ENCODE results near the gene RFXAP. TPM values are rescaled to one million over a fixed set of nuclear protein-coding genes. Genes with fewer than 3 reads are reported as not detected.
A peak's percentile ranks its signal among the peaks of the same experiment; 100 is the strongest.

Gene RFXAP
- total RNA-seq, 1 donor from 2014 or later, result 0.53 TPM

- TF ChIP-seq, protein P1, sequence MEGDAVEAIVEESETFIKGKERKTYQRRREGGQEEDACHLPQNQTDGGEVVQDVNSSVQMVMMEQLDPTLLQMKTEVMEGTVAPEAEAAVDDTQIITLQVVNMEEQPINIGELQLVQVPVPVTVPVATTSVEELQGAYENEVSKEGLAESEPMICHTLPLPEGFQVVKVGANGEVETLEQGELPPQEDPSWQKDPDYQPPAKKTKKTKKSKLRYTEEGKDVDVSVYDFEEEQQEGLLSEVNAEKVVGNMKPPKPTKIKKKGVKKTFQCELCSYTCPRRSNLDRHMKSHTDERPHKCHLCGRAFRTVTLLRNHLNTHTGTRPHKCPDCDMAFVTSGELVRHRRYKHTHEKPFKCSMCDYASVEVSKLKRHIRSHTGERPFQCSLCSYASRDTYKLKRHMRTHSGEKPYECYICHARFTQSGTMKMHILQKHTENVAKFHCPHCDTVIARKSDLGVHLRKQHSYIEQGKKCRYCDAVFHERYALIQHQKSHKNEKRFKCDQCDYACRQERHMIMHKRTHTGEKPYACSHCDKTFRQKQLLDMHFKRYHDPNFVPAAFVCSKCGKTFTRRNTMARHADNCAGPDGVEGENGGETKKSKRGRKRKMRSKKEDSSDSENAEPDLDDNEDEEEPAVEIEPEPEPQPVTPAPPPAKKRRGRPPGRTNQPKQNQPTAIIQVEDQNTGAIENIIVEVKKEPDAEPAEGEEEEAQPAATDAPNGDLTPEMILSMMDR (IDR thresholded peaks at IDR 0.05; ENCODE audit: insufficient read depth, low read length, severe bottlenecking), result no peak
- H3K36me3 ChIP-seq (ENCODE audit: control insufficient read depth, insufficient read depth, low read length), result no peaks in the 10 kb centered on the region
- DNase-seq (ENCODE audit: low read depth), result peak; percentile 25
- H3K4me3 ChIP-seq (ENCODE audit: low read depth, low read length), result no peak overlapping the region
- FAIRE-seq, result no peak
- H3K27me3 ChIP-seq (ENCODE audit: control insufficient read depth, insufficient read depth, low read length), result no peaks in the 10 kb centered on the region
Observed at GRCh38 chr13:36870050-36870692, 51.1 kb downstream of the RFXAP start.

- H3K27me3 ChIP-seq (ENCODE audit: control insufficient read depth, insufficient read depth, low read length), result no peaks in the 10 kb centered on the region
- DNase-seq (ENCODE audit: low read depth) (no peak), FAIRE-seq (no peak)
- no peaks in the 10 kb centered on the region for H3K36me3 ChIP-seq (ENCODE audit: control insufficient read depth, insufficient read depth, low read length)
- TF ChIP-seq, protein P1 (IDR thresholded peaks at IDR 0.05; ENCODE audit: insufficient read depth, low read length, severe bottlenecking), result no peak
- H3K4me3 ChIP-seq (ENCODE audit: low read depth, low read length), result no peak overlapping the region
Observed at GRCh38 chr13:36872621-36873020, 53.6 kb downstream of the RFXAP start.

DNA sequence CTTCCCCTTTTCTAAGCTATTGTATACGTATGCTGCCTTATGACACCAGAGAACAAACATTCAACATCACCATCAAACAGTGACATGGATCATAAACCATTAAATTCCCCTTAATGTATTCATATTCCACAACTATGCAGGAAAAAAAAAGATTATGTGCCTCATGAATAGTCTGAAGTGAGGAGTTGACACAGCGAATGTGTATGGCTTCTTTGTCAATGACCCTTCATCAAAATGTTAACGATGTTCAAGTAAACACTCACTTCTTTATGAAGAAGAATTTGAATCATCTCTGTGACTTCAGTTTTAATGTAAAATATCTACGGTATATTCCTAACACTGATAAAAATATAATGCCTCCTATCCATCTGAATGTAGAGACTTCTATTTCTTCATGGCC lies 56.4 kb downstream of the RFXAP start:
- no peak for FAIRE-seq
- TF ChIP-seq, protein P1 (IDR thresholded peaks at IDR 0.05; ENCODE audit: insufficient read depth, low read length, severe bottlenecking), result no peak

DNA sequence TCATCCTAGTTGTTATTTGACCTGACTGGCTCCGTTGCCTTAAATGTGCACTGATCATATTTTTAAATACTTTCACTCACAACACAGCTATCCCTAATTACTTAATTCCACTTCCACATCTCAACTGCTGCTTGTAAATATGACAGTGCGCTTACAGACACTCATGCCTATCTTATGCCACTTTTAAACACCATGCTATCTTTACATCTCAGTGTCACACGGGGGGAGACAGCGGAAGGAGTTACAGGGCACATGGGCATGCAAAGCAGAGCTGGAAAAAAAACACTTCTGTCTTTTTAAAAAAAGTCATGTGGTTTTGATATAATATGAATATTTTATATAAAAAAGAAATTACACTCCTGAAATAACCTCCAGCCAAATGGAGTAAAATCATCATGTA lies 56.9 kb downstream of the RFXAP start:
- Histone ChIP-seq H3K36me3 (ENCODE audit: control insufficient read depth, insufficient read depth, low read length) (no peaks in the 10 kb centered on the region), H3K27me3 (ENCODE audit: control insufficient read depth, insufficient read depth, low read length) (no peaks in the 10 kb centered on the region), H3K4me3 (ENCODE audit: low read depth, low read length) (no peak overlapping the region)
- no peak for DNase-seq (ENCODE audit: low read depth)
- TF ChIP-seq, protein P1 (IDR thresholded peaks at IDR 0.05; ENCODE audit: insufficient read depth, low read length, severe bottlenecking), result no peak
- FAIRE-seq, result no peak

More for the DNA sequence above, 56.4 kb downstream of the RFXAP start:
- Histone ChIP-seq H3K4me3 (ENCODE audit: low read depth, low read length) (no peak overlapping the region), H3K27me3 (ENCODE audit: control insufficient read depth, insufficient read depth, low read length) (no peaks in the 10 kb centered on the region), H3K36me3 (ENCODE audit: control insufficient read depth, insufficient read depth, low read length) (no peaks in the 10 kb centered on the region)
- no peak for DNase-seq (ENCODE audit: low read depth)

Other genes starting within 250 kb of the RFXAP start
- not detected in 2 replicates for gene SERTM1, start 145.2 kb upstream of the RFXAP start, total RNA-seq
- gene SMAD9, start 101.0 kb downstream of the RFXAP start, total RNA-seq, result 0.79 and 2.8 TPM in 2 replicates
- gene ALG5, start 180.1 kb downstream of the RFXAP start, total RNA-seq, result 49.3 and 57.9 TPM in 2 replicates
- gene EXOSC8, start 181.6 kb downstream of the RFXAP start, total RNA-seq, result 36.3 and 62.1 TPM in 2 replicates
- gene SUPT20H, start 240.5 kb downstream of the RFXAP start, total RNA-seq, result 28.7 and 33.8 TPM in 2 replicates

All from bronchial epithelial cell (primary cell).